IMR-90 (cell line): ENCODE data around the gene MYO1H. TPM values are rescaled to one million over a fixed set of nuclear protein-coding genes. Genes with fewer than 3 reads are reported as not detected.

Experiments
- ATAC-seq: fragments of 200-7000 bp; cut with Tn5 transposase; 2 replicates; pipeline ENCODE4 v1.9.1; 2020; ENCODE audit warnings: low read depth, mild to moderate bottlenecking, moderate library complexity
- BruUV-seq: library from RNA; stranded (reverse); fragments of 400-500 nt; replicated peaks from 2 replicates; lab custom pipeline; 2021; lab: Mats Ljungman, UMichigan
- CTCF ChIA-PET: fragments of 300-600 bp; formaldehyde crosslinking; extraction: SDS; loops from one replicate; lab custom pipeline; 2021; ENCODE audit warnings: antibody characterized with exemption; lab: Yijun Ruan, JAX
- POLR2A ChIA-PET: fragments of 300-600 bp; sonication (Branson Sonifier 250); formaldehyde crosslinking; loops from one replicate; lab custom pipeline; 2022; ENCODE audit warnings: antibody characterized with exemption; ENCODE audit not compliant: unreplicated experiment; lab: Charles Lee
- DNase-seq: peaks from one replicate; pipeline ENCODE4 v3.0.0; 2013
- H2AFZ ChIP-seq: replicated peaks from 2 replicates; pipeline ENCODE3; 2013; ENCODE audit warnings: low read length, mild to moderate bottlenecking; ENCODE audit not compliant: poor library complexity
- H2AK5ac ChIP-seq: 2 replicates; pipeline ENCODE4 v1.6.1; 2013; ENCODE audit warnings: low read depth, low read length, inconsistent platforms
- H2AK9ac ChIP-seq: replicated peaks from 2 replicates; pipeline ENCODE3; 2013; ENCODE audit warnings: mild to moderate bottlenecking, low read depth, low read length, moderate library complexity; ENCODE audit not compliant: poor library complexity
- H2BK120ac ChIP-seq: 2 replicates; pipeline ENCODE4 v1.6.1; 2013; ENCODE audit warnings: low read depth, low read length, inconsistent platforms
- H2BK15ac ChIP-seq: 3 replicates; pipeline ENCODE4 v1.6.1; 2013; ENCODE audit warnings: low read depth, low read length, inconsistent platforms
- H2BK20ac ChIP-seq: 2 replicates; pipeline ENCODE4 v1.6.1; 2013; ENCODE audit warnings: low read depth, mild to moderate bottlenecking, inconsistent platforms, low read length, moderate library complexity
- H2BK5ac ChIP-seq: 2 replicates; pipeline ENCODE4 v1.6.1; 2013; ENCODE audit warnings: mild to moderate bottlenecking, low read depth, low read length, inconsistent platforms; ENCODE audit not compliant: poor library complexity, severe bottlenecking
- H3K14ac ChIP-seq: replicated peaks from 2 replicates; pipeline ENCODE4 v1.6.1; 2013; ENCODE audit warnings: low read depth, low read length, inconsistent platforms
- H3K18ac ChIP-seq: 2 replicates; pipeline ENCODE4 v1.6.1; 2013; ENCODE audit warnings: low read depth, low read length, control low read depth
- H3K23ac ChIP-seq: 2 replicates; pipeline ENCODE4 v1.6.1; 2013; ENCODE audit warnings: low read depth, low read length, inconsistent platforms
- H3K27ac ChIP-seq: 2 replicates; pipeline ENCODE4 v1.5.1; 2013; ENCODE audit warnings: mild to moderate bottlenecking, control low read depth, low read length; ENCODE audit not compliant: insufficient read depth
- H3K27me3 ChIP-seq: 2 replicates; pipeline ENCODE4 v1.6.1; 2013; ENCODE audit warnings: low read length; ENCODE audit not compliant: control insufficient read depth, insufficient read depth
- H3K36me3 ChIP-seq: 2 replicates; pipeline ENCODE4 v1.6.1; 2013; ENCODE audit warnings: low read length, mixed read lengths; ENCODE audit not compliant: control insufficient read depth, insufficient read depth
- H3K4ac ChIP-seq: 2 replicates; pipeline ENCODE4 v1.6.1; 2013; ENCODE audit warnings: low read depth, low read length, inconsistent platforms
- H3K4me1 ChIP-seq: 2 replicates; pipeline ENCODE4 v1.6.1; 2013; ENCODE audit warnings: low read length, mixed read lengths; ENCODE audit not compliant: control insufficient read depth, insufficient read depth
- H3K4me2 ChIP-seq: 2 replicates; pipeline ENCODE4 v1.6.1; 2013; ENCODE audit warnings: low read depth, mild to moderate bottlenecking, control low read depth, low read length, moderate library complexity
- H3K4me3 ChIP-seq: 2 replicates; pipeline ENCODE4 v1.5.1; 2013; ENCODE audit warnings: low read depth, mild to moderate bottlenecking, control low read depth, low read length, moderate library complexity; ENCODE audit not compliant: insufficient read depth
- H3K56ac ChIP-seq: 2 replicates; pipeline ENCODE4 v1.6.1; 2013; ENCODE audit warnings: low read length, inconsistent platforms; ENCODE audit not compliant: insufficient read depth; ENCODE audit errors: extremely low read depth
- H3K79me1 ChIP-seq, 2 experiments: 2 replicates each; pipeline ENCODE4 v1.6.1; 2013; ENCODE audit warnings: low read length in 2 of 2, inconsistent platforms in 1 of 2, low read depth in 1 of 2
- H3K9ac ChIP-seq: 2 replicates; pipeline ENCODE4 v1.6.1; 2013; ENCODE audit warnings: low read depth, low read length, control low read depth
- H3K9me1 ChIP-seq: 2 replicates; pipeline ENCODE4 v1.6.1; 2013; ENCODE audit warnings: low read length, inconsistent platforms; ENCODE audit not compliant: insufficient read depth
- H3K9me3 ChIP-seq: 2 replicates; pipeline ENCODE4 v1.6.1; 2013; ENCODE audit warnings: low read length; ENCODE audit not compliant: control insufficient read depth, insufficient read depth
- H4K20me1 ChIP-seq: 2 replicates; pipeline ENCODE4 v1.6.1; 2013; ENCODE audit warnings: low read length, inconsistent platforms; ENCODE audit not compliant: insufficient read depth
- H4K5ac ChIP-seq: 2 replicates; pipeline ENCODE4 v1.6.1; 2013; ENCODE audit warnings: mild to moderate bottlenecking, low read depth, low read length, control low read depth
- H4K8ac ChIP-seq, 2 experiments: 2 replicates each; pipeline ENCODE4 v1.6.1; 2013; ENCODE audit warnings: low read depth in 2 of 2, low read length in 2 of 2, control low read depth in 1 of 2, inconsistent platforms in 1 of 2
- H4K91ac ChIP-seq: 2 replicates; pipeline ENCODE4 v1.6.1; 2013; ENCODE audit warnings: low read depth, low read length, inconsistent platforms; ENCODE audit not compliant: insufficient read depth
- MAFK ChIP-seq: IDR thresholded peaks from 2 replicates; pipeline ENCODE4 v1.6.1; 2012; ENCODE audit warnings: low read depth, low read length, improper control_type of control experiment
- MAZ ChIP-seq: IDR thresholded peaks from 2 replicates; pipeline ENCODE4 v1.6.1; 2012; ENCODE audit warnings: low read depth, mild to moderate bottlenecking, low read length, improper control_type of control experiment, moderate library complexity, borderline replicate concordance
- MXI1 ChIP-seq: IDR thresholded peaks from 2 replicates; pipeline ENCODE4 v1.6.1; 2012; ENCODE audit warnings: low read depth, mild to moderate bottlenecking, low read length, moderate library complexity, borderline replicate concordance
- NFE2L2 ChIP-seq: fragments of 150-350 bp; IDR thresholded peaks from 2 replicates; pipeline ENCODE4 v1.6.1; 2016; ENCODE audit warnings: low read depth, mild to moderate bottlenecking, low read length
- POLR2A ChIP-seq: IDR thresholded peaks from 2 replicates; pipeline ENCODE4 v1.6.1; 2012; ENCODE audit warnings: mild to moderate bottlenecking, low read depth, low read length
- RCOR1 ChIP-seq: IDR thresholded peaks from 2 replicates; pipeline ENCODE4 v1.6.1; 2012; ENCODE audit warnings: mild to moderate bottlenecking, low read length, improper control_type of control experiment; ENCODE audit not compliant: insufficient replicate concordance
- WGBS, 2 experiments: methylation state at CpG; one replicate each; pipeline versions ENCODE4 v1.1.5 to v1.1.7; 2013; ENCODE audit warnings: missing lambda C conversion rate in 2 of 2; ENCODE audit not compliant: insufficient read length in 1 of 2; ENCODE audit errors: extremely low coverage in 2 of 2; 5-methylcytosine and 5-hydroxymethylcytosine counted together
- dilution Hi-C: fragments of 300-500 bp; cut with HindIII; formaldehyde crosslinking; loops from one replicate; pipeline ENCODE4 v1.14.3; 2018; ENCODE audit warnings: low sequenced_read_pairs; ENCODE audit not compliant: unreplicated experiment
- in situ Hi-C: fragments of 300-500 bp; cut with MboI; formaldehyde crosslinking; loops from 3 replicates; pipeline ENCODE4 v1.14.3; 2019; ENCODE audit warnings: low sequenced_read_pairs, inconsistent platforms, mixed read lengths
- intact Hi-C: fragments of 100-400 bp; cut with micrococcal nuclease; formaldehyde crosslinking; loops from 2 replicates; pipeline ENCODE4 v1.10.0; 2022
- polyA plus RNA-seq, 3 experiments: library from polyadenylated mRNA; depleted of rRNA; stranded (reverse); fragments of >200 nt; gene quantifications; 2 replicates each; pipeline ENCODE4 v1.2.3, GENCODE V29; 2012; ENCODE audit warnings: low replicate concordance in 1 of 3
- total RNA-seq: library from RNA; depleted of rRNA; stranded (reverse); fragments of >200 nt; gene quantifications from 2 replicates; pipeline ENCODE4 v1.2.3, GENCODE V29; 2012
- TF ChIP-seq, protein P1 (sequence below): fragments of 150-350 bp; IDR thresholded peaks from 2 replicates; pipeline ENCODE4 v1.6.1; 2017; ENCODE audit warnings: mild to moderate bottlenecking, antibody characterized with exemption, low read length, low read depth

The MYO1H gene
- total and polyA plus RNA-seq, 2 of the 4 experiments (the other 2 are of a cell fraction): not detected

DNA sequence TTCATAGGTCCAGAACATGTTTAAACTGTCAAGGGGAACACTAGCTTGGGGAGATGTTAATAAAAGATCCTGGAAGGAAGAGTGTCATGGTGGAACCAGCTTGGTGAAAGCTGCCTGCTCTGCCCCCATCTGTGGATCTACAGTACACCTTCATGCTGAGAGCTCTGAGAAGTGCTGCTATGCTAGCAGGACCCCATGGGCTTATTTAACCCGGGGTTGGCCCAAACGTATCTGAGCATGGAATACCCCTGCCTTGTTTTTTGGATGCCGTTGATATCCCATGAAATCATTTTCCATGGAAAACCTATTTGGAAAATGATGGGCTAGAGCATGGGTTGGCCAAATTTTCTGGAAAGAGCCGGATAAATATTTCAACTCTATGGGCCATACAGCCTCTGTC, 144.0 kb downstream of the MYO1H start:
- Histone ChIP-seq H3K4me3 (no peak overlapping the region), H4K91ac (no peak overlapping the region), H3K56ac (no peak overlapping the region), H2AK5ac (no peak overlapping the region), H4K20me1 (no peaks in the 10 kb centered on the region), H4K8ac (no peak overlapping the region), H2AK9ac (no peak overlapping the region), H3K4me1 (peaks cover 2% of the 10 kb centered on the region; the same call in 1 of the 2 replicates), H3K36me3 (peaks cover 56% of the 10 kb centered on the region), H3K27ac (no peak overlapping the region), H2BK5ac (no peak overlapping the region), H3K4ac (no peak overlapping the region), H4K5ac (no peak overlapping the region), H3K14ac (no peak overlapping the region), H3K9me1 (no peaks in the 10 kb centered on the region), H2AFZ (no peak overlapping the region), H3K23ac (no peak overlapping the region), H3K9ac (no peak overlapping the region), H3K79me1 (no peaks in the 10 kb centered on the region), H3K9me3 (no peaks in the 10 kb centered on the region), H2BK15ac (no peak overlapping the region), H3K4me2 (no peak overlapping the region), H2BK20ac (no peak overlapping the region), H2BK120ac (no peak overlapping the region), H3K27me3 (no peaks in the 10 kb centered on the region), H3K18ac (no peak overlapping the region)
- ChIA-PET CTCF (interaction anchor here (0.8 kb wide), 1 partner anchor 63 kb away, joined by 3 read pairs; no protein-coding TSS in a partner anchor), POLR2A (no interaction called here)
- DNase-seq (no peak), ATAC-seq (no peak)
- TF ChIP-seq POLR2A (no peak), MAFK (no peak), NFE2L2 (no peak), MXI1 (no peak), MAZ (no peak), RCOR1 (no peak)
- TF ChIP-seq, protein P1, sequence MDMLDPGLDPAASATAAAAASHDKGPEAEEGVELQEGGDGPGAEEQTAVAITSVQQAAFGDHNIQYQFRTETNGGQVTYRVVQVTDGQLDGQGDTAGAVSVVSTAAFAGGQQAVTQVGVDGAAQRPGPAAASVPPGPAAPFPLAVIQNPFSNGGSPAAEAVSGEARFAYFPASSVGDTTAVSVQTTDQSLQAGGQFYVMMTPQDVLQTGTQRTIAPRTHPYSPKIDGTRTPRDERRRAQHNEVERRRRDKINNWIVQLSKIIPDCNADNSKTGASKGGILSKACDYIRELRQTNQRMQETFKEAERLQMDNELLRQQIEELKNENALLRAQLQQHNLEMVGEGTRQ: no peak
- in situ Hi-C loops: no loop called here
- BruUV-seq: no TSS peak
- intact Hi-C loops: no loop called here
- WGBS, 2 experiments: no CpG with 5 or more reads among the region's 4 CpGs
- dilution Hi-C loops: no loop called here
